K562 (cell line): ENCODE measurements around the gene CD82. TPM values are rescaled to one million over a fixed set of nuclear protein-coding genes. Genes with fewer than 3 reads are reported as not detected.

Experiments used
- ATAC-seq: fragments of 200-7000 bp; cut with Tn5 transposase; 3 replicates; pipeline ENCODE4 v1.9.1; 2020; ENCODE audit warnings: moderate library complexity
- BruUV-seq: library from RNA; stranded (reverse); fragments of 400-500 nt; replicated peaks from 2 replicates; lab custom pipeline; 2021; lab: Mats Ljungman, UMichigan
- CTCF ChIA-PET: fragments of 300-600 bp; formaldehyde crosslinking; extraction: SDS; loops from one replicate; lab custom pipeline; 2021; ENCODE audit warnings: low intra/inter-chr PET ratio; lab: Yijun Ruan, JAX
- POLR2A ChIA-PET: fragments of 300-600, 350-650 bp; sonication (Branson Sonifier 250); formaldehyde crosslinking; extraction: SDS; loops from one replicate; lab custom pipeline; 2021; ENCODE audit warnings: antibody characterized with exemption, inconsistent platforms; lab: Yijun Ruan, JAX
- DNase-seq, 4 experiments: peaks; one replicate each; pipeline versions ENCODE4 v3.0.0 to v3.0.0-alpha.2; 2011 to 2018; ENCODE audit warnings: low spot score in 3 of 4, mixed read lengths in 3 of 4; ENCODE audit errors: extremely low read depth in 1 of 4
- FAIRE-seq: peaks from 2 replicates; lab custom pipeline; 2011; peaks lifted over from hg19 to GRCh38; lab: Jason Lieb, UNC
- H2AFZ ChIP-seq: 2 replicates; pipeline ENCODE4 v1.6.0; 2011; ENCODE audit warnings: low read depth, low read length, control low read depth, inconsistent platforms
- H3K27ac ChIP-seq: fragments of 200-600 bp; 3 replicates; pipeline ENCODE4 v1.8.0; 2011; ENCODE audit warnings: low read depth, mild to moderate bottlenecking, control low read depth, inconsistent platforms, low read length, moderate library complexity, mixed read lengths; ENCODE audit errors: extremely low read depth
- H3K27me3 ChIP-seq, 2 experiments: fragments of 300-600 bp in 1 of 2; 2 replicates in 1 of 2; 3 replicates in 1 of 2; pipeline versions ENCODE4 v1.6.0 to v1.8.0; 2011; ENCODE audit warnings: inconsistent platforms in 2 of 2, low read length in 2 of 2, mild to moderate bottlenecking in 1 of 2, mixed read lengths in 1 of 2, moderate library complexity in 1 of 2; ENCODE audit not compliant: control insufficient read depth in 2 of 2, insufficient read depth in 2 of 2
- H3K36me3 ChIP-seq: fragments of 300-600 bp; 3 replicates; pipeline ENCODE4 v1.8.0; 2011; ENCODE audit warnings: mild to moderate bottlenecking, low read length, inconsistent platforms; ENCODE audit not compliant: control insufficient read depth, insufficient read depth
- H3K4me1 ChIP-seq, 2 experiments: fragments of 200-600 bp in 1 of 2; replicated peaks in 1 of 2; 2 replicates in 1 of 2; 3 replicates in 1 of 2; pipeline versions ENCODE4 v1.5.1 to v1.8.0; 2011; ENCODE audit warnings: inconsistent platforms in 2 of 2, low read length in 2 of 2, mild to moderate bottlenecking in 1 of 2, mixed read lengths in 1 of 2, moderate library complexity in 1 of 2; ENCODE audit not compliant: control insufficient read depth in 2 of 2, insufficient read depth in 2 of 2
- H3K4me2 ChIP-seq: 2 replicates; pipeline ENCODE4 v1.6.1; 2011; ENCODE audit warnings: low read length, control low read depth, inconsistent platforms, mixed read lengths; ENCODE audit not compliant: insufficient read depth
- H3K4me3 ChIP-seq: fragments of 200-600 bp; sonication (generic), shearing (Covaris generic); 2 replicates; pipeline ENCODE4 v1.5.1; 2016; ENCODE audit warnings: control low read depth, inconsistent platforms
- H3K79me2 ChIP-seq: fragments of 200-600 bp; 3 replicates; pipeline ENCODE4 v1.8.0; 2011; ENCODE audit warnings: low read length, inconsistent platforms; ENCODE audit not compliant: control insufficient read depth, insufficient read depth
- H3K9ac ChIP-seq, 2 experiments: 2 replicates each; pipeline versions ENCODE4 v1.6.0 to v1.6.1; 2011; ENCODE audit warnings: low read depth in 2 of 2, low read length in 2 of 2, control low read depth in 1 of 2, inconsistent platforms in 1 of 2, mild to moderate bottlenecking in 1 of 2, mixed read lengths in 1 of 2; ENCODE audit not compliant: insufficient read depth in 1 of 2
- H3K9me1 ChIP-seq: one replicate; pipeline ENCODE4 v1.6.0; 2011; ENCODE audit warnings: inconsistent platforms, mild to moderate bottlenecking, low read length, moderate library complexity; ENCODE audit not compliant: control insufficient read depth, insufficient read depth
- H3K9me3 ChIP-seq: replicated peaks from 2 replicates; pipeline ENCODE4 v1.5.1; 2011; ENCODE audit warnings: low read depth, low read length, inconsistent platforms; ENCODE audit not compliant: control insufficient read depth, insufficient read depth
- H4K20me1 ChIP-seq: replicated peaks from 2 replicates; pipeline ENCODE4 v1.6.1; 2011; ENCODE audit warnings: low read length, inconsistent platforms, mixed read lengths; ENCODE audit not compliant: control insufficient read depth, insufficient read depth
- CBFA2T2 ChIP-seq: fragments of 450-650 bp; conservative IDR thresholded peaks from 2 replicates; pipeline ENCODE4 v1.6.1; 2017; ENCODE audit warnings: mild to moderate bottlenecking
- CBFB ChIP-seq: sonication (generic); formaldehyde crosslinking; IDR thresholded peaks from 2 replicates; pipeline ENCODE4 v1.4.0; 2020; ENCODE audit warnings: mild to moderate bottlenecking, missing genetic modification reagents
- KDM1A ChIP-seq, 2 experiments: fragments of 450-650 bp; IDR thresholded peaks; 2 replicates each; pipeline ENCODE4 v1.6.1; 2016; ENCODE audit warnings: mild to moderate bottlenecking in 2 of 2
- MED1 ChIP-seq: sonication (generic); formaldehyde crosslinking; IDR thresholded peaks from 2 replicates; pipeline ENCODE4 v1.8.1; 2023; ENCODE audit warnings: missing genetic modification reagents, borderline replicate concordance
- NFE2L1 ChIP-seq: fragments of 450-650 bp; IDR thresholded peaks from 2 replicates; pipeline ENCODE4 v1.6.1; 2016; ENCODE audit warnings: missing genetic modification characterization, low read depth, mild to moderate bottlenecking, missing compliant biosample characterization, moderate library complexity, borderline replicate concordance
- RBM14 ChIP-seq: fragments of 200-400 bp; formaldehyde crosslinking; IDR thresholded peaks from 2 replicates; pipeline ENCODE4 v1.6.1; 2018; ENCODE audit warnings: low read depth, mild to moderate bottlenecking, low read length, moderate library complexity, borderline replicate concordance; ENCODE audit not compliant: insufficient read depth
- U2AF2 ChIP-seq: fragments of 200-400 bp; formaldehyde crosslinking; optimal IDR thresholded peaks from 2 replicates; pipeline ENCODE3; 2017; ENCODE audit warnings: low read depth, mild to moderate bottlenecking, low read length
- ZBTB17 ChIP-seq: fragments of 450-650 bp; formaldehyde crosslinking; IDR thresholded peaks from 2 replicates; pipeline ENCODE4 v1.4.0; 2020; ENCODE audit warnings: mild to moderate bottlenecking
- ZFX ChIP-seq: sonication (generic); formaldehyde crosslinking; IDR thresholded peaks from 2 replicates; pipeline ENCODE4 v1.8.0; 2022; ENCODE audit warnings: mild to moderate bottlenecking, missing genetic modification reagents, moderate library complexity
- ZNF644 ChIP-seq: fragments of 200-800 bp; sonication (Bioruptor generic); IDR thresholded peaks from 2 replicates; pipeline ENCODE4 v1.6.1; 2016; ENCODE audit warnings: low read depth, missing genetic modification characterization, missing compliant biosample characterization
- WGBS: fragments of 100-300 bp; shearing (Covaris generic); methylation state at CpG from one replicate; pipeline ENCODE4 v1.1.6; 2016; ENCODE audit warnings: low coverage, mixed read lengths; ENCODE audit not compliant: insufficient coverage; ENCODE audit errors: missing lambda C conversion rate; 5-methylcytosine and 5-hydroxymethylcytosine counted together
- in situ Hi-C: fragments of 300-500 bp; cut with MboI; formaldehyde crosslinking; loops from 4 replicates; pipeline ENCODE4 v1.15.0; 2018; ENCODE audit warnings: inconsistent platforms, mixed read lengths
- intact Hi-C: fragments of 100-400 bp; cut with micrococcal nuclease; formaldehyde crosslinking; loops from 2 replicates; pipeline ENCODE4 v1.14.2; 2022
- polyA plus RNA-seq, 8 experiments: library from polyadenylated mRNA; depleted of rRNA in 4 of 8; stranded (reverse) in 5 of 8; unstranded in 3 of 8; fragments of >200 nt; fragmentation: Nextera tagmentation in 2 of 8; fragmentation: Illumina TruSeq in 1 of 8; extraction: Ambion mirVana in 2 of 8; extraction: Trizol in 1 of 8; gene quantifications; 2 replicates each; pipeline versions ENCODE4 v1.2.1 to v1.2.3, GENCODE V29; 2011 to 2014; ENCODE audit warnings: inconsistent platforms in 1 of 8, missing spikeins in 1 of 8
- total RNA-seq, 7 experiments: library from RNA; depleted of rRNA in 6 of 7; stranded (reverse); fragments of >200 nt in 6 of 7; fragmentation: Illumina TruSeq in 2 of 7; extraction: Trizol in 2 of 7; gene quantifications; 2 replicates each; pipeline versions ENCODE4 v1.2.1 to v1.2.3, GENCODE V29; 2011 to 2021; ENCODE audit warnings: low replicate concordance in 1 of 7
- TF ChIP-seq, protein P1 (sequence below): sonication (generic); formaldehyde crosslinking; IDR thresholded peaks from 2 replicates; pipeline ENCODE4 v1.8.1; 2023; ENCODE audit warnings: mild to moderate bottlenecking, missing genetic modification reagents

Gene CD82
- total and polyA plus RNA-seq, 9 of the 15 experiments (the other 6 are each of a cell fraction or from before 2014, with no cell fraction given), result 0.27 to 9.4 (median 3.0) TPM

GRCh38 chr11:44620328-44620725 lies 54.9 kb downstream of the CD82 start:
- no peak overlapping the region for H2AFZ ChIP-seq
- TF ChIP-seq, protein P1, sequence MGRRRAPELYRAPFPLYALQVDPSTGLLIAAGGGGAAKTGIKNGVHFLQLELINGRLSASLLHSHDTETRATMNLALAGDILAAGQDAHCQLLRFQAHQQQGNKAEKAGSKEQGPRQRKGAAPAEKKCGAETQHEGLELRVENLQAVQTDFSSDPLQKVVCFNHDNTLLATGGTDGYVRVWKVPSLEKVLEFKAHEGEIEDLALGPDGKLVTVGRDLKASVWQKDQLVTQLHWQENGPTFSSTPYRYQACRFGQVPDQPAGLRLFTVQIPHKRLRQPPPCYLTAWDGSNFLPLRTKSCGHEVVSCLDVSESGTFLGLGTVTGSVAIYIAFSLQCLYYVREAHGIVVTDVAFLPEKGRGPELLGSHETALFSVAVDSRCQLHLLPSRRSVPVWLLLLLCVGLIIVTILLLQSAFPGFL, result no peak
- TF ChIP-seq ZNF644 (tag) (no peak), KDM1A (IDR thresholded peaks at IDR 0.05) (no peak), ZBTB17 (CRISPR knock-in tag) (no peak), U2AF2 (no peak), ZFX (CRISPR knock-in tag) (no peak), CBFB (no peak), RBM14 (no peak), MED1 (CRISPR knock-in tag) (no peak), CBFA2T2 (no peak), NFE2L1 (tag) (no peak)
- H3K27ac ChIP-seq, result no peak overlapping the region
- H4K20me1 ChIP-seq, result peaks cover 4% of the 10 kb centered on the region
- no peak overlapping the region for H3K9ac ChIP-seq
- POLR2A ChIA-PET, result interaction anchor here (0.8 kb wide), 1 partner anchor 275 kb away, joined by 3 read pairs; no protein-coding TSS in a partner anchor
- in situ Hi-C loops, result loop anchor here (5.0 kb wide), 1 partner anchor 292 kb away; no protein-coding TSS in a partner anchor
- 23% methylated on average over 5 of the region's 5 CpGs for WGBS
- H3K36me3 ChIP-seq, result no peaks in the 10 kb centered on the region
- ATAC-seq (no peak), DNase-seq (no peak), FAIRE-seq (no peak)
- CTCF ChIA-PET, result interaction anchor here (0.6 to 2.4 kb wide), 7 partner anchors 64 to 483 kb away, joined by 3 to 42 read pairs (median 4); no protein-coding TSS in a partner anchor
- H3K4me1 ChIP-seq, result peaks cover 4 to 29% of the 10 kb centered on the region in 2 experiments; a peak in 4 of 5 replicates
- no peak overlapping the region for H3K4me3 ChIP-seq
- H3K9me1 ChIP-seq, result peaks cover 7% of the 10 kb centered on the region
- no peaks in the 10 kb centered on the region for H3K9me3 ChIP-seq
- BruUV-seq, result no TSS peak
- intact Hi-C loops, result loop anchor here (5.0 kb wide), 2 partner anchors 77 to 482 kb away; no protein-coding TSS in a partner anchor
- peaks cover 0 to 19% of the 10 kb centered on the region in 2 experiments; a peak in 2 of 5 replicates for H3K27me3 ChIP-seq
- H3K4me2 ChIP-seq, result no peak overlapping the region
- H3K79me2 ChIP-seq, result no peaks in the 10 kb centered on the region
